ENCODE measurements around the gene RTN4.

RTN4 gene

DNA sequence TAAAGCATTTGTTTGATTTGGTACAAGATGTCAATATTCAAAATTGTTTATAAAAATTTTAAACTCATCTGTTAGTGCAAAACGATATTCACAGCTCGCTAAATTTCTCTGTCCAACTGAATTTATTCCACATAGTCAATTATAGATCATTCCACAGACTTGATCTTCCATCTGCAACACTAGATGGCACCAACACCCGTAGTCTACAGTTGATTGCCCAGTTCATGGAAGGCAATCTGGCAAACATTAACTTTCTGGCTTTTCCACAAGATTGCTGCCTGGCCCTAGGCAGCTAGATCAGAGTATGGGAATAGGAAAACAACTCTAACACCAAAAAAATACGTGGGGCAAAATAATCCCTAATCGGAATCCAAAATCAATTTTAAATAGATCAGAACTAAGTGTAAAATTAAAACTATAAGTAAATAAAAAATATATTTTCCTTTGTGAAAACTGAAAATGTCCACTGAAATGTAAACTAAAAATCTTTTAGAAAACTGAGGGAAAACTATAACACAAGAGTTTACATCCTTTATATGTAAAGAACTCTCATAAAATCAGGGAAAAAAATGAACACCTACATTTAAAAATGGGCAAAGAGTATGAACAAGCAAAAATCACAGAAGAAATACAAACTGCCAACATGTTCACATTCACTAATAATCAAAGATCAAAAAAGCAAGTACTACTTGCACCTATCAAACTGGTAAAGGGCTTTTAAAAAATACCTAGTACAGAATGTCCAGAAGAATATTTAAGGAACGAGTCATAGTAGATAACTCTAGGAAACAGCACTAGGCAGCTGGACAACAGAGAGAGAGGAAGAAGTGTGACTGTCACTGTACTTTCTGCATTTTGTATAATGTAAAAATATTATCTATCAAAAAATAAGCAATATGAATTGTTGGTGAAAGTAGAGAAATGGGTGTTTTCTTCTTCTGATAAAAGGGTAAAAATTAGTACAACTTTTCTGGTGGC is 35.0 kb downstream of the RTN4 start:
- ChIA-PET POLR2A (interaction anchor here (0.6 kb wide), 1 partner anchor 35 kb away, joined by 3 read pairs; the partner anchor contains the start of gene RTN4), CTCF (interaction anchor here (0.6 to 1.4 kb wide), 7 partner anchors 9 to 102 kb away, joined by 3 to 11 read pairs (median 3); partner anchors contain the start of gene RTN4)
- TF ChIP-seq TARDBP (IDR thresholded peaks at IDR 0.05): no peak
- TF ChIP-seq BHLHE40 (IDR thresholded peaks at IDR 0.05; ENCODE audit: borderline replicate concordance): no peak
- no peak for TF ChIP-seq FOXA1 (IDR thresholded peaks at IDR 0.05)
- no peak for TF ChIP-seq FOXM1 (IDR thresholded peaks at IDR 0.05; ENCODE audit: borderline replicate concordance)
- no peak for TF ChIP-seq FOXK2 (IDR thresholded peaks at IDR 0.05)
- no peak for TF ChIP-seq L3MBTL2 (conservative IDR thresholded peaks at IDR 0.05)
- TF ChIP-seq ELF4 (IDR thresholded peaks at IDR 0.05): no peak
- no peak for TF ChIP-seq NFRKB (IDR thresholded peaks at IDR 0.05)
- TF ChIP-seq ARNT (IDR thresholded peaks at IDR 0.05): no peak
- no peak for TF ChIP-seq CTBP1 (IDR thresholded peaks at IDR 0.05; ENCODE audit: borderline replicate concordance)
- no peak for TF ChIP-seq LEF1 (IDR thresholded peaks at IDR 0.05; ENCODE audit: borderline replicate concordance)
- TF ChIP-seq SP1 (IDR thresholded peaks at IDR 0.05): no peak
- no peak for TF ChIP-seq PKNOX1 (IDR thresholded peaks at IDR 0.05)
- TF ChIP-seq ZNF384 (IDR thresholded peaks at IDR 0.05): no peak
- no peak for TF ChIP-seq SUZ12 (IDR thresholded peaks at IDR 0.05)
- TF ChIP-seq HDGF (IDR thresholded peaks at IDR 0.05; ENCODE audit: borderline replicate concordance): no peak
- DNase-seq (ENCODE audit: extremely low spot score): peak; percentile 63

DNA sequence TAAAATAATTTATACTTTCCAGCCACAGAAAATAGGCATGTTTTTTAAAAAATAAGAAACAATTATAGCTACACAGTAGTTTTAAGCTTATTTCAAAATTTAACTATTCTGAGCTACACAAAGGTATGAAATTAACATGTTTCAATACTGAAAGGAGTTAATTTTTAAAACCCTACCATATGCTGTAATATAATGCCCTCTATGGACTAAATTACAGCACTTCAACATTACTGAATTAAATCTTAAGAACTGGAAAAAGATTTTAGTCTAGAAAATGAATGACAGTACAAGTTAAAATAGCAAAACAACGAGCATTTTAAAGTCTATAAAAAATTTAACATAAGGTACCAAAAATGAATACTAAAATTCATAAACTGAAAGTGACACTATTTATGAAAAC is 36.3 kb downstream of the RTN4 start:
- CTCF ChIA-PET: interaction anchor here (1.7 to 2.2 kb wide), 2 partner anchors 114 to 309 kb away, joined by 4 to 12 read pairs; no protein-coding TSS in a partner anchor

GRCh38 chr2:55012672-55013484 is 37.4 kb downstream of the RTN4 start:
- no peak for DNase-seq (ENCODE audit: extremely low spot score)
- TF ChIP-seq NFRKB (IDR thresholded peaks at IDR 0.05) (no peak), ARNT (IDR thresholded peaks at IDR 0.05) (0 out of 2 replicates have a peak, but pooled peaks have one; percentile 48), PKNOX1 (IDR thresholded peaks at IDR 0.05) (no peak)
- POLR2A ChIA-PET: interaction anchor here (1.5 kb wide), 1 partner anchor 38 kb away, joined by 5 read pairs; the partner anchor contains the start of gene RTN4
- CTCF ChIA-PET: interaction anchor here (1.7 to 2.2 kb wide), 2 partner anchors 113 to 308 kb away, joined by 4 to 12 read pairs; no protein-coding TSS in a partner anchor

More for the DNA sequence above, 36.3 kb downstream of the RTN4 start:
- POLR2A ChIA-PET: interaction anchor here (0.6 kb wide), 1 partner anchor 125 kb away, joined by 3 read pairs; no protein-coding TSS in a partner anchor
- TF ChIP-seq SP1 (IDR thresholded peaks at IDR 0.05): no peak
- no peak for TF ChIP-seq FOXM1 (IDR thresholded peaks at IDR 0.05; ENCODE audit: borderline replicate concordance)
- no peak for TF ChIP-seq ELF4 (IDR thresholded peaks at IDR 0.05)
- no peak for TF ChIP-seq BHLHE40 (IDR thresholded peaks at IDR 0.05; ENCODE audit: borderline replicate concordance)
- TF ChIP-seq SUZ12 (IDR thresholded peaks at IDR 0.05): no peak
- TF ChIP-seq FOXK2 (IDR thresholded peaks at IDR 0.05): no peak
- no peak for TF ChIP-seq L3MBTL2 (conservative IDR thresholded peaks at IDR 0.05)
- TF ChIP-seq NFRKB (IDR thresholded peaks at IDR 0.05): no peak
- no peak for TF ChIP-seq PKNOX1 (IDR thresholded peaks at IDR 0.05)
- no peak for TF ChIP-seq ZNF384 (IDR thresholded peaks at IDR 0.05)
- no peak for TF ChIP-seq ARNT (IDR thresholded peaks at IDR 0.05)
- TF ChIP-seq LEF1 (IDR thresholded peaks at IDR 0.05; ENCODE audit: borderline replicate concordance): no peak
- no peak for TF ChIP-seq TARDBP (IDR thresholded peaks at IDR 0.05)
- TF ChIP-seq CTBP1 (IDR thresholded peaks at IDR 0.05; ENCODE audit: borderline replicate concordance): no peak
- no peak for TF ChIP-seq HDGF (IDR thresholded peaks at IDR 0.05; ENCODE audit: borderline replicate concordance)
- TF ChIP-seq FOXA1 (IDR thresholded peaks at IDR 0.05): no peak
- DNase-seq (ENCODE audit: extremely low spot score): no peak

DNA sequence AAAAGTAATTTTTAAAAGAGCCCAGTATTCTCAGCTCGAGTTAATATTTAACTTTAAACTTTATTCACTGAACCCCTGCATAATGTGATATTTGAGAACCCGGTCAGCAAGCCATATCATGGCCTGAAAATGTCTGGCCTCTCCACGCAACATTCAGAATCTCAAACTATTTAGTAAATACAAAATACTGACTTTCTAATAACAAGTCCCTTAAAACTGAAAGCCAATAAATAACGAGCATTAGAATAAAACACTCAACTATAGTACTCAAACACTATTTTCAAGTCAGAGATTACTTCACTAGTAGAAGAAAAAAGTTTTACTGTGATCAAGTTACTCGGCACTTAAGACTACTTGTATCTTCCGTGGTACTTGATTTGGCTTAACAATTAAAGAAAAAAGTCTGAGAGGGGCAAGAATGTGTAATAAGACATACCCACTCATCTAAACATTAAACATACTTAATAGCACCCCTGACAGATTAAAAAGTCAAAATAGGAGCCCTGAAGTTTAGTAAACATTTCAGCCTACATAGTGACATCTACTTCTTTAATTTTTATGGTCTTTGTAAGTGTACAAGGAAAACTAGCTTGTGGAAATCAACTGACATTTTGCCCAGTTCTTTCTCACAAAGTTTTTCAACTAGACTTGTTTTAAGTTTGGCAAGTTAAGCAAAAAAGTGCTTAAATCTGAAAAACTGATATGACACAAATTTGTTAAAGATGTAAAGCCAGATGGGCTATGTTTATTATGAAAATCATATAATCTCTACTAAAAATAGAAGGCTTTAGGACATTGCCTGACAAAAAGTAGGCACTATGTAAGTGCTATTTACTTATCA is 38.2 kb downstream of the RTN4 start:
- ChIA-PET CTCF (interaction anchor here (2.2 kb wide), 1 partner anchor 112 kb away, joined by 12 read pairs; no protein-coding TSS in a partner anchor), POLR2A (interaction anchor here (1.5 kb wide), 1 partner anchor 38 kb away, joined by 5 read pairs; the partner anchor contains the start of gene RTN4)
- TF ChIP-seq PKNOX1 (IDR thresholded peaks at IDR 0.05) (0 out of 2 replicates have a peak, but pooled peaks have one; percentile 2), SUZ12 (IDR thresholded peaks at IDR 0.05) (no peak), FOXA1 (IDR thresholded peaks at IDR 0.05) (no peak), NFRKB (IDR thresholded peaks at IDR 0.05) (no peak), ARNT (IDR thresholded peaks at IDR 0.05) (no peak)
- no peak for DNase-seq (ENCODE audit: extremely low spot score)

All from HEK293T (cell line).